ENCODE measurements around the gene PTPRN2.

DNA sequence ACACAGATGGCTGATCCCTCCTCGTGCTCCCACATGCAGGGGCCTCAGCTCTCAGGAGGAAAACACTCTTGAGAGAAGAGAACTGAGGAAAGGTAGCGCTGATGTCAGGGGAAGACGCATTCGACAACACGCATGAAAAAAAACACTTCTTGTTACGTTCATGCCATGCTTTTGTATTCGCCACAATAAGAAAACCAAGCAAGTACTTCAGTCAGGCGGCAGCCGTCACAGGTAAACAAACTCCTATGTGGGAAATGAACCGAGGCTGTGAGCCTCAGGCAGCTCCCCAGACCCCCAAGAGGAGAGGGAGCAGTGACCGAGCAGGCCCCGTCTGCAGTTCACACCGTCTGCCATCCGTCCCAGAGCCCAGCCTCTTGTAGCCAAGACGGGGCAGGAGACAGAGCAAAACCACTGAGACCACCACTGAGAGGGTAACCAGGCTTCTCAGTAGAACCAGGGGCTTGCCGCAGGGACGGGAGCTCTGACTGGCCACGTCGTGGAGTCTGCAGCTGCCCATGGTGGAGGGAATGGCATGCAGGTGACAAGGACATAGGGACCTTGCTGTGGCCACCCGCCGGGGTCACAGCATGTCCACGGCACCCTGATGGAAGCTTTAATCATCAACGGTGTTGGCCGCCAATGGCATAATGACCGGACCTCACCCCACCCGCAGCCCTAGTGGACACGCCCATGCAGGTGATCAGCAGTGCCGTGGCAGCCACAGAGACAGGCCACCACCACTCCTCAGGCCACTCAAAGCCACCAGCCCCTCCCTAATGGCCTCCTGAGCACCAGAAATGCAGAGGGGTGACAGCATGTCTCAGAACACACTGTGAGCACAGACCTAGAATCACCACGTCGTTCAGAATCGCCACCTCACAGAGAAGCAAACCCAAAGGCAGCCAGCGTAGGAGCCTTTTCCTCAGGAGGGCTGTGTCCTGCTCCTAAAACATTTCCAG lies 304.3 kb downstream of the PTPRN2 start:
- TF ChIP-seq CTCF (IDR thresholded peaks at IDR 0.05) (no peak), POLR2AphosphoS5 (IDR thresholded peaks at IDR 0.05) (no peak), POLR2A (IDR thresholded peaks at IDR 0.05) (no peak), EP300 (IDR thresholded peaks at IDR 0.05) (no peak)
